ENCODE data around the gene BANK1.

DNA sequence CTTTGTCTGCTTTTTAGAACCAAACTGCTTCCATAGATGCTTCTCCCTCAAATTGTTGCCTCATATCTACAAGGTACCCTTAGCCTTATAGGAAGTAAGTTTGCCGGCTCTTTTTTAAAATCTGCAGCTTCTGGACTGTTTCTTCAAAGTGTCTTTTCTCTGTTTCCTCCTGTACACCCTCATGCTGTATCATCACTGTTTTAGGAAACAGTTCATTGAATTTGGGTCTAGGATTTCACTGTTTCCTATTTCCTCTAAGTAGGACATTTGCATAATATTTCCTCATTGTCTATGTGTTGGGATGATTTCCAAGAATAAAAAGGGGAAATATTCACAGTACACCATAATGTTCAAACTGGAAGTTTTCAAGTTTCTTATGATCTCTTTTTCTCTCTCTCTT is 43.0 kb downstream of the BANK1 start:
- TF ChIP-seq EZH2 (IDR thresholded peaks at IDR 0.05) (no peak), POLR2A (IDR thresholded peaks at IDR 0.05; ENCODE audit: borderline replicate concordance, extremely low read depth, insufficient read depth, insufficient read length) (no peak), ZFX (IDR thresholded peaks at IDR 0.05) (no peak), ZNF274 (IDR thresholded peaks at IDR 0.05; ENCODE audit: low read depth, low read length) (no peak), SP1 (IDR thresholded peaks at IDR 0.05; ENCODE audit: low read depth) (no peak), SIN3A (IDR thresholded peaks at IDR 0.05; ENCODE audit: low read depth) (no peak), YY1 (IDR thresholded peaks at IDR 0.05; ENCODE audit: extremely low read depth, insufficient replicate concordance, low read depth, low read length) (no peak)
- TF ChIP-seq, protein P1, sequence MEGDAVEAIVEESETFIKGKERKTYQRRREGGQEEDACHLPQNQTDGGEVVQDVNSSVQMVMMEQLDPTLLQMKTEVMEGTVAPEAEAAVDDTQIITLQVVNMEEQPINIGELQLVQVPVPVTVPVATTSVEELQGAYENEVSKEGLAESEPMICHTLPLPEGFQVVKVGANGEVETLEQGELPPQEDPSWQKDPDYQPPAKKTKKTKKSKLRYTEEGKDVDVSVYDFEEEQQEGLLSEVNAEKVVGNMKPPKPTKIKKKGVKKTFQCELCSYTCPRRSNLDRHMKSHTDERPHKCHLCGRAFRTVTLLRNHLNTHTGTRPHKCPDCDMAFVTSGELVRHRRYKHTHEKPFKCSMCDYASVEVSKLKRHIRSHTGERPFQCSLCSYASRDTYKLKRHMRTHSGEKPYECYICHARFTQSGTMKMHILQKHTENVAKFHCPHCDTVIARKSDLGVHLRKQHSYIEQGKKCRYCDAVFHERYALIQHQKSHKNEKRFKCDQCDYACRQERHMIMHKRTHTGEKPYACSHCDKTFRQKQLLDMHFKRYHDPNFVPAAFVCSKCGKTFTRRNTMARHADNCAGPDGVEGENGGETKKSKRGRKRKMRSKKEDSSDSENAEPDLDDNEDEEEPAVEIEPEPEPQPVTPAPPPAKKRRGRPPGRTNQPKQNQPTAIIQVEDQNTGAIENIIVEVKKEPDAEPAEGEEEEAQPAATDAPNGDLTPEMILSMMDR (IDR thresholded peaks at IDR 0.05 in 2 of 3, conservative IDR thresholded peaks at IDR 0.05 in 1 of 3; ENCODE audit: borderline replicate concordance in 1 of 3, insufficient read depth in 1 of 3, low read depth in 2 of 3, low read length in 2 of 3) = no peak
- TF ChIP-seq, protein P2, sequence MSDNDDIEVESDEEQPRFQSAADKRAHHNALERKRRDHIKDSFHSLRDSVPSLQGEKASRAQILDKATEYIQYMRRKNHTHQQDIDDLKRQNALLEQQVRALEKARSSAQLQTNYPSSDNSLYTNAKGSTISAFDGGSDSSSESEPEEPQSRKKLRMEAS (IDR thresholded peaks at IDR 0.05) = no peak

All from HCT116 (cell line).